ENCODE data around the gene OR13C2. TPM values are rescaled to one million over a fixed set of nuclear protein-coding genes. Genes with fewer than 3 reads are reported as not detected.
"Not testable (repeated sequence)": the region's sequence is repeated elsewhere in the genome, so short reads cannot be mapped to it uniquely, and the experiment has no call there.

Gene OR13C2, protein sequence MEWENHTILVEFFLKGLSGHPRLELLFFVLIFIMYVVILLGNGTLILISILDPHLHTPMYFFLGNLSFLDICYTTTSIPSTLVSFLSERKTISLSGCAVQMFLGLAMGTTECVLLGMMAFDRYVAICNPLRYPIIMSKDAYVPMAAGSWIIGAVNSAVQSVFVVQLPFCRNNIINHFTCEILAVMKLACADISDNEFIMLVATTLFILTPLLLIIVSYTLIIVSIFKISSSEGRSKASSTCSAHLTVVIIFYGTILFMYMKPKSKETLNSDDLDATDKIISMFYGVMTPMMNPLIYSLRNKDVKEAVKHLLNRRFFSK
- not detected in 2 replicates for total RNA-seq

DNA sequence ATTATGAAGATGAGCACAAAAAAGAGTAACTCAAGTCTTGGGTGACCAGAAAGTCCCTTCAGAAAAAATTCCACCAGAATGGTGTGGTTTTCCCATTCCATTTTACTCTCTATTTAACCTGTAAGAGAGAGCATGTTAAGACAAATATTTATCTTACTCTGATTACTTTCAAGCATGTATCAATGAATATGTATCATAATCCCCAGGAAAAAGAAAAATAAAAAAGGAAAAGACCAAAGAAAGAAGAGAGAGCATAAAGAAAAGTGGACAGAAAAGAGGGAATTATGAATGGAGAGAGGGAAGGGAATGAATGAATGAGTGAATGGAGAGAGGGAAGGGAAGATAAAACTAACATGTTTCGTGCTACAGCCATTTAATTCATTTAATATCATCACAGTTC is at the start of gene OR13C2:
Gene OR13C2, minus strand, starts transcription at position 101 of the 400 bp plus-strand sequence. Its CDS starts 0 bp downstream, at position 101.
- DNase-seq (ENCODE audit: low read depth, low spot score): not testable (repeated sequence)

GRCh38 chr9:104635456-104635855 is 30.0 kb upstream of the OR13C2 start:
- no peak for DNase-seq (ENCODE audit: low read depth, low spot score)

DNA sequence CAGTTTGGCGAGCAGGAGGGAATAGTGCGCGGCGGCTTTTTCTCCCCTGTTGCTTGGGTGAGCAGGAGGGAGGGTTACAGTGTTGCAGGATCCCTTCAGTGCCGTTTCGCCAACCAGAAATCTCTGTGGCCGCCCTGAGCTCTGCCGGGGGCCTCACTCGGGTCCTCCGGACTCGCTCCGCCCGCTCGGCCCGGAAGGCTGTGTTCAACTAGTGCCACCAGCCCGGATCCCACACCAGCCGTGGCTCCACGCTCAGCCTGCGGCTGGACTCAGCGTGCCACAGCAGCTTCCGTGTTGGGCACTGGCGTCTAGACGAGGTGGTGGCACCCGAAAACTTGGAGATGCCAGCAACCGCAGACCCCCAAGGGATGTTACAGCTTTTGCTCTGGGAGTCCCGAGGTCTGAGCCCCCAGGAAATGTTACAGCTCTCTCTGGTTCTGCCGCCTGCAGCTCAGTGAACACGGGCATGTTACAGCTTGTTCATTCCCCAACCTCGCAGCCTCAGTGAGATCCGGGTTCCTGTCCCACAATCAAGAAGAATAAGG is 28.6 kb upstream of the OR13C2 start:
- no peak for DNase-seq (ENCODE audit: low read depth, low spot score)

- not testable (repeated sequence) for DNase-seq (ENCODE audit: low read depth, low spot score)
These were observed 20.5 kb upstream of the OR13C2 start for GRCh38 chr9:104625964-104626363.

DNA sequence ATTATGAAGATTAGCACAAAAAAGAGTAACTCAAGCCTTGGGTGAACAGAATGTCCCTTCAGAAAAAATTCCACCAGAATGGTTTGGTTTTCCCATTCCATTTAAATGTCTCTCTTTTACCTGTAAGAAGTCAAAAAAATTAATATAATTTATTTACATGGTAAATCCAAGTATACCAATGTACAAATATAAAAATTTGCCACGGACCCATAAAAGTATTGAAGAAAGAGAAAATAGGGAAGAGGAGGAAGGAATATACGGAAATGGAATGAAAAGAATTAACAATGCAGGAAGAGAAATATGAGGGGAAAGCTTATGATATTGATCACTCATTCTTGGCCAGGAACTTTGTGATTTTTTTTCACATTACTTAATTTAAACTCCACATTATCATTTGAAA is 12.7 kb upstream of the OR13C2 start, which contains the start of gene OR13C9:
Gene OR13C9, minus strand, starts transcription at position 101 of the 400 bp plus-strand sequence. Its CDS starts 0 bp downstream, at position 101.
- no peak for DNase-seq (ENCODE audit: low read depth, low spot score)

GRCh38 chr9:104617418-104617817 is 12.0 kb upstream of the OR13C2 start:
- no peak for DNase-seq (ENCODE audit: low read depth, low spot score)

DNA sequence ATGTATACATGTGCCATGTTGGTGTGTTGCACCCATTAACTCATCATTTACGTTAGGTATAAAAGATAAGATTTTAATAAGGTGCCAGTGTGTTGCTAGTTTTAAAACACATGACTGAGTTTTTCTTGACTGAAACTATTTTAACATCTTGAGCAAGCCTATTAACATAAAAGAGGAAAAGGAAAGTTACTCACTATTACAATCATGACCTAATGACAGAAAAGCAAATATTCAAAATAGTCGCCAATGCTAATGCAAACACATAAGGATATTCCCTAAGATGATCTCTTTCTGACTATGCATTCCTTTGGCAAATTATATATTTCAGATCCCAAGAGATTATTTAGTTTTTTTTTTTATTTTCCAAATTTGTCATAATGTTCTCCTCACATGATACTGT is 5.8 kb upstream of the OR13C2 start:
- DNase-seq (ENCODE audit: low read depth, low spot score): no peak

DNA sequence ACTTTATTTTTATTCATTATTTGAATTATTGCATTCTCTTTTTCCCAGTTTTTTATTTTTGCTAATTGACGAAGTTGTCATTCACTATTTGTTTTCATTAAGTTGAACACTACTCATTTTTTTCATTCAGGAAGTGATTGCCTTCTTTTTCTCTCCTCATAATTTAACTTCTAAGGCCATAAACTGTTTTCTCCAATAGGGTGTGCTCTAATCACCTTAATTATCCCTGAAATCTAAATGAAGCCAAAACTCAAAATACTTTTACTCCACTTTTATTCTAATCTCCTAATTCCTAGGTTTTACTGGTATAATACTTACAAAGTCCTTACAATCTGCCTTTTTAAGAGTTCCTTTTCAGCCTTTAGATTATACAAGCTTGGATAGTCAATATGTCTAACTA is 2.9 kb upstream of the OR13C2 start:
- DNase-seq (ENCODE audit: low read depth, low spot score): no peak

GRCh38 chr9:104606152-104606551 is 725 bp upstream of the OR13C2 start:
- DNase-seq (ENCODE audit: low read depth, low spot score): no peak

DNA sequence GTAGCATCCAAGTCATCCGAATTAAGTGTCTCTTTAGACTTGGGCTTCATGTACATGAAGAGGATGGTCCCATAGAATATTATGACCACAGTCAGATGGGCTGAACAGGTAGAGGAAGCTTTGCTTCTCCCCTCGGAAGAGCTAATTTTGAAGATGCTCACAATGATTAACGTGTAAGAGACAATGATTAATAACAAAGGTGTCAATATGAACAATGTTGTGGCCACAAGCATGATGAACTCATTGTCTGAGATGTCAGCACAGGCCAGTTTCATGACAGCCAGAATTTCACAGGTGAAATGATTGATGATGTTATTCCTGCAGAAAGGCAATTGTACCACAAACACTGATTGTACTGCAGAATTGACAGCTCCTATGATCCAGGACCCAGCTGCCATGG is 626 bp downstream of the OR13C2 start:
- no peak for DNase-seq (ENCODE audit: low read depth, low spot score)

DNA sequence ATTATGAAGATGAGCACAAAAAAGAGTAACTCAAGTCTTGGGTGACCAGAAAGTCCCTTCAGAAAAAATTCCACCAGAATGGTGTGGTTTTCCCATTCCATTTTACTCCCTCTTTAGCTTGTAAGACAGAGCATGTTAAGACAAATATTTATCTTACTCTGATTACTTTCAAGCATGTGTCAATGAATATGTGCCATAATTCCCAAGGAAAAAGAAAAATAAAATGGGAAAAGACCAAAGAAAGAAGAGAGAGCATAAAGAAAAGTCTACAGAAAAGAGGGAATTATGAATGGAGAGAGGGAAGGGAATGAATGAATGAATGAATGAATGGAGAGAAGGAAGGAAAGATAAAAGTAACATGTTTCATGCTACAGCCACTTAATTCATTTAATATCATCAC is 6.1 kb downstream of the OR13C2 start, which contains the start of gene OR13C5:
Gene OR13C5, minus strand, starts transcription at position 101 of the 400 bp plus-strand sequence. Its CDS starts 0 bp downstream, at position 101.
- not testable (repeated sequence) for DNase-seq (ENCODE audit: low read depth, low spot score)

DNA sequence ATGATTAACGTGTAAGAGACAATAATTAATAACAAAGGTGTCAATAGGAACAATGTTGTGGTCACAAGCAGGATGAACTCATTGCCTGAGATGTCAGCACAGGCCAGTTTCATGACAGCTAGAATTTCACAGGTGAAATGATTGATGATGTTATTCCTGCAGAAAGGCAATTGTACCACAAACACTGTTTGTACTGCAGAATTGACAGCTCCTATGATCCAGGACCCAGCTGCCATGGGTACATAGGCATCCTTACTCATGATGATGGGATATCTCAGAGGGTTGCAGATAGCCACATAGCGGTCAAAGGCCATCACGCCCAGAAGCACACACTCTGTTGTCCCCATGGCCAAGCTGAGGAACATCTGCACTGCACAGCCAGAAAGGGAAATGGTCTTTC is 6.7 kb downstream of the OR13C2 start:
- not testable (repeated sequence) for DNase-seq (ENCODE audit: low read depth, low spot score)

DNA sequence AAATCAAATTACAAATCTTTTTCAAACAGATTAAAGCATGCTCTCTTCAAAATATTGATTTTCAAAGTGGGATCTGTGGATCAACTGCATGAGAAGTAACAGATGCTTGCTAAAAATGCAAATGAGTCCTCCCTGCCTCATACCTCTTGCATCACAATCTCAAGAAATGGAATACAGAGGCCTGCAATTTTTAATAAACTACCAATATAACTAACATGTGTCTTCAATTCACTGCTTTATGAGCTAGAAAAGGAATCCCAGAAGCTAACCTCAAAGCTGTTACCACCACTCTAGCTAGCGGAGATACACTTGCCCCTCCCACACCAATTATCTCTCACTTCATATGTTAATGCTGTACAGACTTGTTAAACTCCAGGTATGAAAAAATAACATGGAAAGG is 15.8 kb downstream of the OR13C2 start:
- DNase-seq (ENCODE audit: low read depth, low spot score): no peak

DNA sequence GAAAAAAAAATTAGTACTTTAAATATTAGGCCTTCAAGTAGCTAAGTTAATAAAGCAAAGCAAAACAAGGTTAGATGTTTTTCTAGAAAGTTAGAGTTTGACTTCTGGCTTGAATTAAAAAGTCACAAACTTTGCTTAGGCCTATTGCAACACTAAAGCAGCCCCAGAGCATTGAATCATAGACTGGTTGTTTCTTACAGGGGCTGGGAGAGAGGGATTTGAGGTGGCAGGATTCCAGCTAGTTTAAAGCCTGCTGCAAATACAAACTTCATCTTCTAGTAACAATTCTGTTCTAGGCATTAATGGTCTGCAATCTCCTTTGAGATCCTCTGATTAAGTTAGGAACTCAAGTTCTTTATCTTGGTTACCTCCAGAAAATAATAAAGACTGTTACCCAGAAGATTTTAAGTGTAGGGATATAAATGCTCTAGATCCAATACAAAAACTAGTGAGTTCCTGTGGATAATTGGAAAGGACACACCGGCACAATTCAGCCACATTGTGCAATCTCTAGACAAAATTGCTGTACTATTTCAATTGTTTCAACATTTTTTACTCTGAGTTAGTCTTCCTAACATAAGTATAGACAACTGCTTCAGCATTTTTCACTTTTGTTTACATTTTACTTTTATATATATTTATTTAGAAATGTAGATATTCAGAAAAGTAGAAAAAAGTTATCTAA is 18.8 kb downstream of the OR13C2 start:
- no peak for DNase-seq (ENCODE audit: low read depth, low spot score)

GRCh38 chr9:104580562-104580961 is 24.9 kb downstream of the OR13C2 start:
- no peak for DNase-seq (ENCODE audit: low read depth, low spot score)

GRCh38 chr9:104577263-104577662 is 28.2 kb downstream of the OR13C2 start:
- no peak for DNase-seq (ENCODE audit: low read depth, low spot score)

DNA sequence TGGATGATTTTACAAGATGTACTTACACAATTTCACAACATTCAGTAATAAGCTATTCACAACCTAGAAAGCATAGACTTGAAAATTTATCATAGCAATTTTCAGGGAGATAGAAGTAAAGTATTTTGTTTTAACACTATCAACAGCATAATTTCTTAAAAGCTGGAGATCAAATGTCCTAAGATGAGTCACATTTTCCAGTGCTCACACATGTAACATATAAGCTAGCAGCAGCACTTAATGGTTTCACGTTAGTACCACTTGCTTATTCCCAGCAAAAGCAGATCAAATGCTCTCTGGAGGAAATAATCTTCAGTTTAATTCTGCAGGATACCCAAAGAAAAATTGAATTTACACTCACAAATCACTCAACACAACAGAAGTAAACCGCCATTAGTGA is 30.0 kb downstream of the OR13C2 start:
- DNase-seq (ENCODE audit: low read depth, low spot score): no peak

GRCh38 chr9:104572612-104573011 is 32.8 kb downstream of the OR13C2 start:
- DNase-seq (ENCODE audit: low read depth, low spot score): no peak

DNA sequence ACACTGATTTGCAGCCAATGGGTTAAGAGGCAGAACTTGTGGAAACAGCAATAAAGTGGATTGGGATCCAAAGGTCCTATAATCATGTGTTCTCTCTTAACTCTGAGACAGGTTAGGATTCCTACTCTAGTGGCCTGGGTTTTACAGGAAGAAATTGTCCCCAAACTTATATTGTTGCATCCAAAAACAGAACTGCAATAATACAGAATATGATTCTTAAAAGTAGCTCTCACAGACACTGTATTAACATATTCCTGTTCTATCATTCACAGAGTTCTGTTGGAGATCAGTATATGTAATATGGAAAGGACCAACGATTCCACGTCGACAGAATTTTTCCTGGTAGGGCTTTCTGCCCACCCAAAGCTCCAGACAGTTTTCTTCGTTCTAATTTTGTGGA is 36.6 kb downstream of the OR13C2 start, which contains the start of gene OR13C8:
Gene OR13C8, plus strand, starts transcription at position 301 of the 400 bp plus-strand sequence. Its CDS starts 0 bp downstream, at position 301.
- no peak for DNase-seq (ENCODE audit: low read depth, low spot score)

DNA sequence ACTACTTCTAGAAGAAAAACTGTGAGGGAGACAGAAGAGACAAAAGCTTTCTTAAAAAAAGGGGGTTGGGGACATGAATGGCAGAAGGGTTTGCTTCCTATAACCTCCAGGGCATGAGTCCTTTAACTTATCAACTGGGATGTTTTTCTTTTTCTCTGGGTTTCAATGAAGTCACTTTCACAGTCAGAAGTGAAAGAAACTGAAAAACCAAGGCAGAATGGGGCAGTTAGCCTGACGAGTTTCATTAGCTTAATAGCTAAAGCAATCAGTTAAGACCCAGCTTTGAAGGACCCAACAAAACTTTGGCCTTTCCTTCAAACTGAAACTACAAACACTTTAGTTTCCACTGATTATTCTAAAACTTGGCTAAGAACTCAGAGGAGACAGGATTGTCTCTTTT is 41.1 kb downstream of the OR13C2 start:
- DNase-seq (ENCODE audit: low read depth, low spot score): no peak

DNA sequence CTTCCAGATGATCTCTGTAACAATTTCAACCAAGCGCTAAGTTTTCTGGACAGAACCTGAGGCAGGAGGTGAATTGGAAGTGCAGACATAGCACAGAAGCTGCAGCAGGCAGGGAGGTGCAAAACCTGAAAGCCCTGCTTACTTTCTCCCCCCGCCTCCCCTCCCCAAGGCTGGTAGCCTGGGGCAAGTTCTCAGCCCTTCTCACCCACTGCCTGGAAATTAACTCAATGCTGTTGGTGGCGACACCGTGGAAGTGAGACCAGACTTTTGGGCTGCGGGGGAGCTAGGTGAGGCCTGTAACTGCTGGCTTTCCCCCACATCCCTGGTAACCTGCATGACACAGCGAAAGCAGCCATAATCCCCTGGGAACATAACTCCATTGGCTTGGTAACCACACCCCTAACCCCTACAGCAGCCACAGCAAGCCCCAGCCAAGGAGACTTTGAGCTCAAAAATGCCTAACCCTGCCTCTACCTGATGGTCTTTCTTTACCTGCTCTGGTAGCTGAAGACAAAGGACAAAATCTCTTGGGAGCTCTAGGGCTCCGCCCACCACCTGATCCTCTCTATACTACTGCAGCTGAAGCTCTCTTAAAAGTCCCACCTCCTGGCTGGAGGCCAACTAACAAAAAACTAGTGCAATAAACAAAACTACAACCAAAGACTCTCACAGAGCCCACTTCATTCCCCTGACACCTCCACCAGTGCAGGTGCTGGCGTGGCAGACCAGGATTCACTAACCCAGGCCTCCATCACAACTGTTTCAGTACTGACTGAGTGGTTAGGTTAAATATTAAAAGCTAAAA is 48.4 kb downstream of the OR13C2 start:
- DNase-seq (ENCODE audit: low read depth, low spot score): no peak
